Panc1 (cell line): ENCODE measurements around the gene VDR. TPM values are rescaled to one million over a fixed set of nuclear protein-coding genes. Genes with fewer than 3 reads are reported as not detected.

Source experiments
- ATAC-seq: fragments of 200-7000 bp; cut with Tn5 transposase; 2 replicates; pipeline ENCODE4 v1.9.1; 2020; ENCODE audit warnings: mild to moderate bottlenecking, moderate library complexity
- BruUV-seq: library from RNA; stranded (reverse); fragments of 400-500 nt; replicated peaks from 2 replicates; lab custom pipeline; 2021; lab: Mats Ljungman, UMichigan
- CTCF ChIA-PET: fragments of 300-600 bp; sonication (Branson Sonifier 250); formaldehyde crosslinking; loops from one replicate; lab custom pipeline; 2022; ENCODE audit warnings: antibody characterized with exemption; lab: Charles Lee
- POLR2A ChIA-PET: fragments of 300-600 bp; sonication (Branson Sonifier 250); formaldehyde crosslinking; loops from one replicate; lab custom pipeline; 2022; ENCODE audit warnings: antibody characterized with exemption; lab: Charles Lee
- DNase-seq: peaks from one replicate; pipeline ENCODE4 v3.0.0-alpha.2; 2010; ENCODE audit warnings: low read depth, low spot score
- H3K27ac ChIP-seq: 2 replicates; pipeline ENCODE4 v1.5.1; 2011; ENCODE audit warnings: mild to moderate bottlenecking, low read length, inconsistent platforms
- H3K27me3 ChIP-seq: fragments of 200-500 bp; sonication (Bioruptor generic); 2 replicates; pipeline ENCODE4 v1.6.0; 2014; ENCODE audit warnings: low read length, inconsistent platforms; ENCODE audit not compliant: control insufficient read depth, insufficient read depth
- H3K36me3 ChIP-seq: fragments of 200-500 bp; sonication (Bioruptor generic); 2 replicates; pipeline ENCODE4 v1.5.1; 2014; ENCODE audit warnings: inconsistent platforms, mild to moderate bottlenecking, low read length, moderate library complexity; ENCODE audit not compliant: control insufficient read depth, insufficient read depth
- H3K4me1 ChIP-seq: 2 replicates; pipeline ENCODE4 v1.5.1; 2011; ENCODE audit warnings: inconsistent platforms, mild to moderate bottlenecking, low read length, moderate library complexity; ENCODE audit not compliant: control insufficient read depth, insufficient read depth
- H3K4me3 ChIP-seq, 2 experiments: 2 replicates each; pipeline ENCODE4 v1.5.1; 2011 to 2012; ENCODE audit warnings: low read depth in 2 of 2, low read length in 2 of 2, mild to moderate bottlenecking in 2 of 2, inconsistent platforms in 1 of 2, moderate library complexity in 1 of 2
- H3K9me3 ChIP-seq: fragments of 200-500 bp; sonication (Bioruptor generic); 2 replicates; pipeline ENCODE4 v1.5.1; 2014; ENCODE audit warnings: low read depth, mild to moderate bottlenecking, inconsistent platforms, low read length, moderate library complexity; ENCODE audit not compliant: control insufficient read depth, insufficient read depth
- POLR2AphosphoS5 ChIP-seq: IDR thresholded peaks from 2 replicates; pipeline ENCODE4 v1.6.1; 2012; ENCODE audit warnings: mild to moderate bottlenecking, low read depth, low read length, moderate library complexity
- REST ChIP-seq, 2 experiments: IDR thresholded peaks; 2 replicates each; pipeline ENCODE4 v1.6.1; 2011 to 2012; ENCODE audit warnings: low read depth in 2 of 2, control low read depth in 1 of 2, low read length in 1 of 2, mild to moderate bottlenecking in 1 of 2, moderate library complexity in 1 of 2; ENCODE audit not compliant: insufficient read depth in 1 of 2
- SIN3A ChIP-seq: IDR thresholded peaks from 2 replicates; pipeline ENCODE4 v1.6.1; 2012; ENCODE audit warnings: low read depth, mild to moderate bottlenecking, low read length, moderate library complexity, borderline replicate concordance; ENCODE audit not compliant: insufficient read depth
- TCF7L2 ChIP-seq: IDR thresholded peaks from 2 replicates; pipeline ENCODE4 v1.6.1; 2011; ENCODE audit warnings: mild to moderate bottlenecking, low read depth, low read length, inconsistent platforms
- in situ Hi-C: cut with HindIII; loops from 2 replicates; pipeline ENCODE4 v1.10.0; 2016; ENCODE audit warnings: low sequenced_read_pairs, low pct_unique_long_range_greater_than_20kb
- intact Hi-C: fragments of 100-400 bp; cut with micrococcal nuclease; formaldehyde crosslinking; loops from one replicate; pipeline ENCODE4 v1.10.0; 2022; ENCODE audit not compliant: unreplicated experiment
- total RNA-seq: library from RNA; stranded (reverse); gene quantifications from one replicate; pipeline ENCODE4 v1.2.1, GENCODE V29; 2021; ENCODE audit not compliant: unreplicated experiment
- TF ChIP-seq, protein P1 (sequence below): fragments of 450-650 bp; IDR thresholded peaks from 2 replicates; pipeline ENCODE4 v1.5.1; 2017; ENCODE audit warnings: mild to moderate bottlenecking

The VDR gene
- total RNA-seq, 1 experiment from 2014 or later = 3.0 TPM

- TF ChIP-seq POLR2AphosphoS5 = no peak
- TF ChIP-seq TCF7L2 = no peak
- TF ChIP-seq, protein P1, sequence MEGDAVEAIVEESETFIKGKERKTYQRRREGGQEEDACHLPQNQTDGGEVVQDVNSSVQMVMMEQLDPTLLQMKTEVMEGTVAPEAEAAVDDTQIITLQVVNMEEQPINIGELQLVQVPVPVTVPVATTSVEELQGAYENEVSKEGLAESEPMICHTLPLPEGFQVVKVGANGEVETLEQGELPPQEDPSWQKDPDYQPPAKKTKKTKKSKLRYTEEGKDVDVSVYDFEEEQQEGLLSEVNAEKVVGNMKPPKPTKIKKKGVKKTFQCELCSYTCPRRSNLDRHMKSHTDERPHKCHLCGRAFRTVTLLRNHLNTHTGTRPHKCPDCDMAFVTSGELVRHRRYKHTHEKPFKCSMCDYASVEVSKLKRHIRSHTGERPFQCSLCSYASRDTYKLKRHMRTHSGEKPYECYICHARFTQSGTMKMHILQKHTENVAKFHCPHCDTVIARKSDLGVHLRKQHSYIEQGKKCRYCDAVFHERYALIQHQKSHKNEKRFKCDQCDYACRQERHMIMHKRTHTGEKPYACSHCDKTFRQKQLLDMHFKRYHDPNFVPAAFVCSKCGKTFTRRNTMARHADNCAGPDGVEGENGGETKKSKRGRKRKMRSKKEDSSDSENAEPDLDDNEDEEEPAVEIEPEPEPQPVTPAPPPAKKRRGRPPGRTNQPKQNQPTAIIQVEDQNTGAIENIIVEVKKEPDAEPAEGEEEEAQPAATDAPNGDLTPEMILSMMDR = no peak
- no peak for TF ChIP-seq SIN3A
- TF ChIP-seq REST (IDR thresholded peaks at IDR 0.05; ENCODE audit: insufficient read depth in 1 of 2, low read depth in 2 of 2, low read length in 1 of 2) = no peak
- intact Hi-C loops (no loop called here), in situ Hi-C loops (no loop called here)
- ChIA-PET POLR2A (no interaction called here), CTCF (no interaction called here)
- no peak for ATAC-seq
- no peak overlapping the region for H3K4me3 ChIP-seq
- peaks cover 8% of the 10 kb centered on the region for H3K4me1 ChIP-seq
- no peak overlapping the region for H3K27ac ChIP-seq
- no peaks in the 10 kb centered on the region; the same call in 1 of the 2 replicates for H3K36me3 ChIP-seq
- no TSS peak for BruUV-seq
- no peaks in the 10 kb centered on the region for H3K9me3 ChIP-seq
- H3K27me3 ChIP-seq = no peaks in the 10 kb centered on the region
- no peak for DNase-seq
These were observed 8.8 kb downstream of the VDR start for GRCh38 chr12:47896022-47896421.

DNA sequence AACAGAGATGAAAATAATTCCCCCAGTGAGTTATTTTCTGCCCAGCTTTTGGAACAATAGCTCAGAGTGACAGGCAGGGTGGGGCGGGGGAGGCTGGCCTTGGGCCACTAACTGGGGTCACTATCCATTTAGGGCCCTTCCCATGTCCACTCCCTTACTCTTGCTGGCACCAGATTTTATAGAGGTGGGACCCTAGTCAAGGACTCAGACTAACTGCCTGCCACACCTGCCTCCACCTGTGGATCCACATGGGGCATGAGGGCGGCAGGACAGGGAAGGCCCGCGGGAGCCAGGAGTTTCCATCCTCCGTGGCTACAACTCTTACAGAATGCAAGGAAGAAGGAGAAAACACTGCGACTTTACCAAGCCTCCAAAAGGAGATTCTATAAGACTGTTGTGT, 10.1 kb downstream of the VDR start:
- no TSS peak for BruUV-seq
- intact Hi-C loops (no loop called here), in situ Hi-C loops (no loop called here)
- Histone ChIP-seq H3K9me3 (no peaks in the 10 kb centered on the region), H3K27ac (no peak overlapping the region), H3K4me1 (peaks cover 8% of the 10 kb centered on the region), H3K4me3 (no peak overlapping the region), H3K36me3 (no peaks in the 10 kb centered on the region; the same call in 1 of the 2 replicates), H3K27me3 (no peaks in the 10 kb centered on the region)
- no peak for TF ChIP-seq REST (IDR thresholded peaks at IDR 0.05; ENCODE audit: insufficient read depth in 1 of 2, low read depth in 2 of 2, low read length in 1 of 2)
- no peak for TF ChIP-seq POLR2AphosphoS5
- TF ChIP-seq SIN3A = no peak
- ChIA-PET POLR2A (no interaction called here), CTCF (no interaction called here)
- ATAC-seq (no peak), DNase-seq (no peak)
